CD4-positive, alpha-beta T cell treated with Interferon gamma for 1 hour (primary cell): Measurements from ENCODE around the gene ZNF76.
A peak's percentile ranks its signal among the peaks of the same experiment; 100 is the strongest.

Source experiments
- DNase-seq: peaks from one replicate; pipeline ENCODE4 v3.0.0-alpha.2; 2020

Gene ZNF76

GRCh38 chr6:35259194-35259947 is at the start of gene ZNF76:
Gene ZNF76 (plus strand): TSS chr6:35259735. CDS start chr6:35281152, 21,417 bp downstream.
- peak; percentile 96 for DNase-seq

- DNase-seq: no peak
Measured at GRCh38 chr6:35213298-35213791, 46.2 kb upstream of the ZNF76 start.

- DNase-seq: no peak
Measured at GRCh38 chr6:35213824-35214756, 45.4 kb upstream of the ZNF76 start, which contains the start of gene SCUBE3. Gene SCUBE3 (plus strand): TSS chr6:35213956. CDS start chr6:35214419, 463 bp downstream.

- no peak for DNase-seq
Measured at GRCh38 chr6:35214869-35215664, 44.5 kb upstream of the ZNF76 start.

- DNase-seq: no peak
Measured at GRCh38 chr6:35215665-35216411, 43.7 kb upstream of the ZNF76 start.

GRCh38 chr6:35216412-35216732 is 43.2 kb upstream of the ZNF76 start:
- DNase-seq: no peak

GRCh38 chr6:35216851-35217811 is 42.4 kb upstream of the ZNF76 start:
- DNase-seq: no peak

GRCh38 chr6:35218021-35218420 is 41.5 kb upstream of the ZNF76 start:
- DNase-seq: no peak

GRCh38 chr6:35218456-35218855 is 41.1 kb upstream of the ZNF76 start:
- DNase-seq: no peak

- no peak for DNase-seq
Measured at GRCh38 chr6:35219683-35220326, 39.7 kb upstream of the ZNF76 start.

- no peak for DNase-seq
Measured at GRCh38 chr6:35220711-35221110, 38.8 kb upstream of the ZNF76 start.

GRCh38 chr6:35223396-35223795 is 36.1 kb upstream of the ZNF76 start:
- no peak for DNase-seq

GRCh38 chr6:35224720-35225119 is 34.8 kb upstream of the ZNF76 start:
- DNase-seq: no peak

GRCh38 chr6:35228481-35228880 is 31.1 kb upstream of the ZNF76 start:
- DNase-seq: no peak

GRCh38 chr6:35229304-35229703 is 30.2 kb upstream of the ZNF76 start:
- no peak for DNase-seq

GRCh38 chr6:35230498-35230897 is 29.0 kb upstream of the ZNF76 start:
- DNase-seq: no peak

- no peak for DNase-seq
Measured at GRCh38 chr6:35230950-35231349, 28.6 kb upstream of the ZNF76 start.

- no peak for DNase-seq
Measured at GRCh38 chr6:35231563-35231962, 28.0 kb upstream of the ZNF76 start.

- no peak for DNase-seq
Measured at GRCh38 chr6:35234901-35235300, 24.6 kb upstream of the ZNF76 start.

- no peak for DNase-seq
Measured at GRCh38 chr6:35236223-35236622, 23.3 kb upstream of the ZNF76 start.
